Measurements from ENCODE around the gene ELMOD3.
"Not testable (repeated sequence)": the region's sequence is repeated elsewhere in the genome, so short reads cannot be mapped to it uniquely, and the experiment has no call there.

ELMOD3 gene

GRCh38 chr2:85327822-85328617 lies 26.5 kb upstream of the ELMOD3 start, which contains the start of gene TGOLN2:
TGOLN2 (minus strand) TSS chr2:85327989; CDS start chr2:85327962, 27 bp downstream.
- DNase-seq (ENCODE audit: insufficient read length, low spot score) (peak; percentile 89), FAIRE-seq (peak; percentile 82)

GRCh38 chr2:85329181-85329651 lies 25.4 kb upstream of the ELMOD3 start:
- FAIRE-seq: no peak
- DNase-seq (ENCODE audit: insufficient read length, low spot score): no peak

DNA sequence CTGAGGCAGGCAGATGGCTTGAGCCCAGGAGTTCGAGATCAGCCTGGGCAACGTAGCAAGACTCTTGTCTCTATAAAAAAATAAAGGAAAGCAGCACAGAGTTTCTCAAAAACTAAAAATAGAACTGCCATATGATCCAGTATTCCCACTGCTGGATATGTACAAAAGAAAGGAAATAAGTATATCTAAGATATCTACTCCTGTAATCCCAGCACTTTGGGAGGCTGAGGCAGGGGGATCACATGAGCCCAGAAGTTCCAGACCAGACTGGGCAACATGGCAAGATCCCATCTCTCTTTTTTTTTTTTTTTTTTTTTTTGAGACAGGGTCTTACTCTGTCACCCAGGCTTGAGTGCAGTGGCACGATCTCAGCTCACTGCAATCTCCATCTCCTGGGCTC lies 24.9 kb upstream of the ELMOD3 start:
- DNase-seq (ENCODE audit: insufficient read length, low spot score); FAIRE-seq: not testable (repeated sequence)

DNA sequence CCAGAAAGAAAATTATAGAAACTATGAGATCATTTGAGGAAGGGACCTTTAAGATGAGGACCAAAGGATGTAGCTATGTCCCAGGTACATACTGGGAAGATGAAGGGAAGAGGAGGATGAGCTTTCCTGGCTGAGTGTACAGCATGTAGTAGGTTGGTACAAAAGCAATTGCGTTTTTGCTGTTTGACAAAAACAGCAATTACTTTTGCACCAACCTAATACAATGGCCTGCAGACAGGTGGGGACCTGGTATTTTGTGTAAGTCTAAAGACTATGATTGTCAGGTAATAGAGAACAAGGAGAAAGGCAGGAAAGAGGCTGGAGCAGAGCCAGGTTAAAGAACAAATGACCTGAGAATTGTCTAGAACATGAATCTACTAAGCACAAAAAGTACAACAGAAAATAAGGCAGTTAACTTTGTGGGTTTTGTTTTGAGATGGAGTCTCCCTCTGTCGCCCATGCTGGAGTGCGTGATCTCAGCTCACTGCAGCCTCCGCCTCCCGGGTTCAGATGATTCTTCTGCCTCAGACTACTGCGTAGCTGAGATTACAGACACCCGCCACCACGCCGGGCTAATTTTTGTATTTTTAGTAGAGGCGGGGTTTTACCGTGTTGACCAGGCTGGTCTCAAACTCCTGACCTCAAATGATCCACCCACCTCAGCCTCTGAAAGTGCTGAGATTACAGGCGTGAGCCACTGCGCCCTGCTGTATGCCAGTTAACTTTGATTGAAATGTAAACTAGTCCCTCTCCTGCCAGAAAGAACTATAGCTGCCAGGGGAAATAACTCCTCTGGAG lies 23.5 kb upstream of the ELMOD3 start:
- DNase-seq (ENCODE audit: insufficient read length, low spot score) (no peak), FAIRE-seq (no peak)

DNA sequence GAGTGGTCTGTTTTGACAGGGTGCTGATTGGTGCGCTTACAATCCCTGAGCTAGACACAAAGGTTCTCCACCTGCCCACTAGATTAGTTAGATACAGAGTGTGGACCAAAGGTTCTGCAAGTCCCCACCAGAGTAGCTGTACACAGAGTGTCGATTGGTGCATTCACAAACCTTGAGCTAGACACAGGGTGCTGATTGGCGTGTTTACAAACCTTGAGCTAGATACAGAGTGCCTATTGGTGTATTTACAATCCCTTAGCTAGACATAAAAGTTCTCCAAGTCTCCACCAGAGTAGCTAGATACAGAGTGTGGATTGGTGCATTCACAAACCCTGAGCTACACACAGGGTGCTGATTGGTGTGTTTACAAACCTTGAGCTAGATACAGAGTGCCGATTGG lies 20.7 kb upstream of the ELMOD3 start:
- FAIRE-seq; DNase-seq (ENCODE audit: insufficient read length, low spot score): not testable (repeated sequence)

DNA sequence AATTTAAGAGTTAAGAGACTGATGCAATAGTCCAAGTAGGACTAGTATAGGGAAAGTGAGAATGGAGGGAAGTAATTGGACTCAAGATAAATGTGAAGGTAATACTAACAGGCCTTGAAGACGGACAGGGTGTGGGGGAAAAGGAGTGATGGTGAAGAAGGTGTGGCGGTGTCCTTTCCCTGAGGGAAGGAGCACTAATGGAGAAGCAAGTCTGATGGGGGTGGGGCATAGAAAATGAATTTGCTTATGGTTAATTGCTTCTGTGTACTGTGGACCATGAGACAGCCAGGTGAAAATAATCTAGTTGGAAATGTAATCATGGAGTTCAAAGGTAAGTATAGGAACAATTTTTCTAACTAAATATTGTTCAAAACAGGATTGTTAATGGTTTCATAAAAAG lies 19.6 kb upstream of the ELMOD3 start:
- no peak for FAIRE-seq

GRCh38 chr2:85340034-85340892 lies 14.3 kb upstream of the ELMOD3 start:
- FAIRE-seq: no peak
- no peak for DNase-seq (ENCODE audit: insufficient read length, low spot score)

More for the DNA sequence above, 19.6 kb upstream of the ELMOD3 start:
- DNase-seq (ENCODE audit: insufficient read length, low spot score): no peak

GRCh38 chr2:85341269-85342029 lies 13.1 kb upstream of the ELMOD3 start:
- FAIRE-seq (no peak), DNase-seq (ENCODE audit: insufficient read length, low spot score) (no peak)

GRCh38 chr2:85342156-85342555 lies 12.4 kb upstream of the ELMOD3 start:
- FAIRE-seq (no peak), DNase-seq (ENCODE audit: insufficient read length, low spot score) (no peak)

- not testable (repeated sequence) for FAIRE-seq; DNase-seq (ENCODE audit: insufficient read length, low spot score)
These were observed 11.2 kb upstream of the ELMOD3 start for GRCh38 chr2:85343207-85343895.

DNA sequence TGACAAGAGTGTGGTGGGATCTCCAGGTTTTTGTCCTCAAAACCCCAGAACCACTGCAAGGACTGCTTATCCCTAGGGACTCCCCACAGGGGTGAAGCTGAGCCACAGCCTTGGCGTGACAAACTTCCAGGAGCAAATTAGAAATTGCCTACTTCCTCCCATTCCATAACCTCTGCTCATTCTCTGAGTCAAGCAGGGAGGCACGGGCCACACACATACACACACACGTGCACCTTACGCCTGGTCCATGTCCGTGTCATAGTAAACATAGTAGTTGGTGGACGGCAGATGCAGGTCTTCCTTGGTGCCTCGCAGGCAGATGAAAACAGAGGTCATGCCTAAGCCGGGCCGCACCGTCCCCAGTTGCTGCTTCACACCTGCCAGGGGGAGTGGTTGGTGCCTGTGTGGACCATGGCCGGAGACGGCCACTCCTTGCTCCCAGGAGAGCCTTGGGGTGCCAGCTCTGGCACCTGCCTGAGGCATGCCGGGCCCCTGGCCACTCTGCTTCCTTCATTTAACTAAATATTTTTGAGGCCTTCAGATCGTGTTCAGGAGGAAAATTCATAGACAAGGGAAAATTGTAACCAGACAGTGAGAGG lies 10.1 kb upstream of the ELMOD3 start:
- FAIRE-seq (no peak), DNase-seq (ENCODE audit: insufficient read length, low spot score) (no peak)

GRCh38 chr2:85347599-85347998 lies 7.0 kb upstream of the ELMOD3 start:
- FAIRE-seq (no peak), DNase-seq (ENCODE audit: insufficient read length, low spot score) (no peak)

- FAIRE-seq: no peak
- no peak for DNase-seq (ENCODE audit: insufficient read length, low spot score)
These were observed 688 bp upstream of the ELMOD3 start for GRCh38 chr2:85353876-85354285.

DNA sequence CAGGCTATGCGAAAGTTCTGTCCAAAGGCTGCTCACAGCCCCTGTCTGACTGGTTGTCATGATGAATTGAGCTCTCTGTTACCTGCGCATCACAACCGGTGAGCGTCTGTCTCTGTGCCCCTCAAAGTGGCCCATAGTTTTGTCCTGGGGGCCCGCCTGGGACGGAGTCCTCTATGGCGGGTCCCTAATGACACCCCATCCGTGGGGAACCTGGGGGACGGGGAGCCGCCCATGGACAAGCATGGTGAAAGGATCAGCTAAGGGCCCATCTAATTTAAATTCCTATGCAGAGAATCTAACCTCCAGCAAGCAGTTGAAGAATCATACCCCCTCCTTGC lies 473 bp downstream of the ELMOD3 start:
- DNase-seq (ENCODE audit: insufficient read length, low spot score) (peak; percentile 10), FAIRE-seq (no peak)

DNA sequence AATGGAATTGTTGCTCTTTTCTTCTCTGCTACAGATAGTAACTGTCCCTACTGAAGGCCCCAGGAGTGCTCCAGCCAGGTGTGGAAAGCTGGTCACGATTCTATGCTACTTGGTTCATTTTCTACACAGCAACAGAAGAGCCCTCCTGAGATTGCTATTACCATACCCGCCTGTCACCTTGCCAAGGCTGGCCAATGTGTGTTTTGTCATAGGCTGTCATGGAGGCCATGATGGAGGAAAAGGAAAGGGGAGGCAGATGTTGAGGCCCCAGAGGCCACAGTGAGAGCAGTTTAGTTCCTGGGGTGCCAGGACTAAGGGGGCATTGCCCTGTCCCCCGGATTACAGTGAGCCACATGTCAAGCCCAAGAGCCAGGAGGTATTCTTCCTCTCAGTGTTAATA lies 952 bp downstream of the ELMOD3 start:
- DNase-seq (ENCODE audit: insufficient read length, low spot score) (no peak), FAIRE-seq (no peak)

DNA sequence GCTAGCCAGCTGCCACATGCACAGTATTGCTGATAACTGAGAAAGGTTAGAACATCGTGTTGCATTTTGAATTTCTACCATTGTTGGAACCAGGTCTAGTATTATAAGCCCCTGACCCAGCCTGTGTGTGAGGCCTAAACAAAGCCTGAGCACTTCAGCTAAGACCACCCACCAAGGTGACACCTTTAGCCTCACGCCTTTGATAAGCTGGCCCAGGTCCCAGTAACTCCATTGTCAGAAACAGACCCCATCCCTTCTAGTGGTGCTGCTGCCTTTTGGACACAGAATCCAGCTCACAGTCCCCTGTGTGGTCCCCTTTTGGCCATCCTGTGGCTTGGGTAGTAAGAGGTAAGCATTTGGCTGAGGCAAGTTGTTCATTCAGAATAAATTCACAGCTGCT lies 1.6 kb downstream of the ELMOD3 start:
- FAIRE-seq (no peak), DNase-seq (ENCODE audit: insufficient read length, low spot score) (no peak)

GRCh38 chr2:85357736-85358135 lies 3.2 kb downstream of the ELMOD3 start:
- DNase-seq (ENCODE audit: insufficient read length, low spot score): no peak
- FAIRE-seq: no peak

GRCh38 chr2:85362653-85363387 lies 8.3 kb downstream of the ELMOD3 start:
- not testable (repeated sequence) for DNase-seq (ENCODE audit: insufficient read length, low spot score); FAIRE-seq

All from GM19239 (cell line).